IPS DF 4.7 (cell line): ENCODE measurements around the gene COL18A1.

Experiments
- DNase-seq: peaks from one replicate; pipeline ENCODE4 v3.0.0-alpha.2; 2013; ENCODE audit warnings: low spot score; ENCODE audit errors: extremely low read depth

COL18A1 gene

GRCh38 chr21:45506241-45506817, 101.4 kb downstream of the COL18A1 start:
- no peak for DNase-seq

GRCh38 chr21:45506836-45507522, 102.0 kb downstream of the COL18A1 start:
- DNase-seq, result no peak

GRCh38 chr21:45507523-45507875, 102.5 kb downstream of the COL18A1 start:
- DNase-seq, result no peak

GRCh38 chr21:45507888-45508508, 103.0 kb downstream of the COL18A1 start:
- DNase-seq, result no peak

- no peak for DNase-seq
These were observed 103.9 kb downstream of the COL18A1 start for GRCh38 chr21:45508607-45509565.

- no peak for DNase-seq
These were observed 104.9 kb downstream of the COL18A1 start for GRCh38 chr21:45509566-45510465.

GRCh38 chr21:45510466-45510955, 105.5 kb downstream of the COL18A1 start:
- DNase-seq, result no peak

- no peak for DNase-seq
These were observed 106.0 kb downstream of the COL18A1 start for GRCh38 chr21:45511007-45511406.

GRCh38 chr21:45511661-45512431, 106.9 kb downstream of the COL18A1 start:
- no peak for DNase-seq

GRCh38 chr21:45512626-45513002, 107.6 kb downstream of the COL18A1 start:
- DNase-seq, result no peak

- no peak for DNase-seq
These were observed 108.2 kb downstream of the COL18A1 start for GRCh38 chr21:45513003-45513717.

GRCh38 chr21:45513741-45514310, 108.9 kb downstream of the COL18A1 start:
- no peak for DNase-seq

- DNase-seq, result no peak
These were observed 109.5 kb downstream of the COL18A1 start for GRCh38 chr21:45514311-45515021.

GRCh38 chr21:45515241-45516061, 110.5 kb downstream of the COL18A1 start:
- no peak for DNase-seq

- no peak for DNase-seq
These were observed 111.2 kb downstream of the COL18A1 start for GRCh38 chr21:45516071-45516670.

GRCh38 chr21:45516671-45517151, 111.7 kb downstream of the COL18A1 start:
- DNase-seq, result no peak
